GM06990 (cell line): Measurements from ENCODE around the gene ZNF654.
"Not testable (repeated sequence)": the region's sequence is repeated elsewhere in the genome, so short reads cannot be mapped to it uniquely, and the experiment has no call there.

Experiments used
- DNase-seq: peaks from one replicate; pipeline ENCODE4 v3.0.0-alpha.2; 2011; ENCODE audit not compliant: insufficient read length; ENCODE audit errors: extremely low read depth
- H3K27me3 ChIP-seq: replicated peaks from 2 replicates; pipeline ENCODE4 v1.6.0; 2011; ENCODE audit warnings: low read length; ENCODE audit not compliant: control insufficient read depth, insufficient read depth
- H3K36me3 ChIP-seq: 2 replicates; pipeline ENCODE4 v1.5.1; 2011; ENCODE audit warnings: low read length; ENCODE audit not compliant: control insufficient read depth, insufficient read depth
- H3K4me3 ChIP-seq: replicated peaks from 2 replicates; pipeline ENCODE4 v1.5.1; 2011; ENCODE audit warnings: low read depth, mild to moderate bottlenecking, control low read depth, low read length
- CTCF ChIP-seq: IDR thresholded peaks from 2 replicates; pipeline ENCODE4 v1.5.1; 2011; ENCODE audit warnings: low read length, control low read depth, mild to moderate bottlenecking, inconsistent platforms; ENCODE audit not compliant: insufficient read depth, poor library complexity, severe bottlenecking

The ZNF654 gene

DNA sequence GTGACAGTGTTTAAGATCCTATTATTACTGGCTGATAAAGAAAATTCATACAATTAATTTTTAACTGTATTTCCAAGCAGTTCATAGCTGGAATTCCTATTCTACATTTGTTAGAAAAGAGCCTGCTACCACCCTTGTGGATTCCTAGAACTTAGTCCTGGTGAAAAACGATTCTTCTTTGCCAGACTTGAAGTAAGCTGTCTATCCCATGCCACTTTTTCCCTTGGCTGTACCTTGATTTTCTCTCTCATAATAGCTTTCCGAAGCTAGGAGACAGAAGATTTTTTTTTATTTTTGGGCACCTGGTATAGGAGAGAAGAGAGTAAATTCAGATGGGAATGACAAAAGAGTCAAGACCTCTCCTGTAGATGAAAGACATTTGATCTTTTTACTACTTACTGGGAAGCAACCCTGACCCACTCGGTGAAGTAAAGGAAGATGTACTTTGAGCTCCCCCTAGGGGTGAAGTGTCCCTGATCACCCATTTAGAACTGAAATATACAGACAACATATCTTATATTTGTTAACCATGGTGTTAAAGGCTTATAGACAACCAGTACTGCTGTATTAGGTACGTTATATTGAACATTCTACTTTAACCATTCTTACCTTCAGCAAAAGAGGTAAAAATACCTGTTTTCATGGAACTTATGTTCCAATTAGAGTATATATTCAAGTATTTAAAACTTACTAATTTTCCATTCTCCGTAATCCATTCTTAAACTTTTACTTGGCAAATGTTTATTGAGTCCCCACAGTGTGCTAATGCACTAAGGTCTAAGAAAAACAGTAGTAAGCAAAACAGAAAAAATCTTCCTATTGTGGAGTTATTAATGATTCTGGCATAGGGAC lies 54.5 kb downstream of the ZNF654 start:
- H3K27me3 ChIP-seq: no peaks in the 10 kb centered on the region
- no peak overlapping the region for H3K4me3 ChIP-seq
- TF ChIP-seq CTCF: peak; percentile 69
- H3K36me3 ChIP-seq: no peaks in the 10 kb centered on the region; the same call in none of the 2 replicates
- DNase-seq: no peak

DNA sequence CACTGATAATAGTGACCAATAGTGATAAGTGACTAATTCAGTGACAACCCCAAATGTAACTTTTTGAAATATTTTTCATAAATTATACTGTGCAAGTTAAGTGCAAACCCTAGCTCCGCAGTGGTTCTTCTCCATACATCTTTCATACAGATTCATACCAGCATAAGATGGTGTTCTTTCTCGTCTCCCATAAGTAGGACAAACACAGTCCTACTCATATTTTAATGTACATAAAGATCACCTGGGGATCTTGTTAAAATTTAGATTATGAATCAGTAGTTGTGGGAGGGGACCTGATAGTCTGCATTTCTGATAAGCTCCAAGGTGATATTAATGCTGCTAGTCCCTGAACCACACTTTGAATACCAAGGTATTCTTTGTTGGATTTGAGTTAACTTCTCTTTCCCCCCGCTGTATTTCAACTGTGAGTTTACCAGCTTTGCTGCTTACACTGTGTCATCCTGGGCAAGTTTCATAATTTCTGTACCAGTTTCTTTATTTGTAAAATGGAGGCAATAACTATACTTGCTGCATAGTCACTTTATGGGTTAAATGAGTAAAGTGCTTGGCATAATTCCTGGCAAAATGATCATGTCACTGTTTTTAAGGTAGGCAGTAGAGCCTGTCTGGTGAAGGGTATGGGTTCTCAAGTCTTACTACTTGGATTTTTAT lies 56.0 kb downstream of the ZNF654 start:
- no peak for TF ChIP-seq CTCF
- no peaks in the 10 kb centered on the region; the same call in none of the 2 replicates for H3K36me3 ChIP-seq

DNA sequence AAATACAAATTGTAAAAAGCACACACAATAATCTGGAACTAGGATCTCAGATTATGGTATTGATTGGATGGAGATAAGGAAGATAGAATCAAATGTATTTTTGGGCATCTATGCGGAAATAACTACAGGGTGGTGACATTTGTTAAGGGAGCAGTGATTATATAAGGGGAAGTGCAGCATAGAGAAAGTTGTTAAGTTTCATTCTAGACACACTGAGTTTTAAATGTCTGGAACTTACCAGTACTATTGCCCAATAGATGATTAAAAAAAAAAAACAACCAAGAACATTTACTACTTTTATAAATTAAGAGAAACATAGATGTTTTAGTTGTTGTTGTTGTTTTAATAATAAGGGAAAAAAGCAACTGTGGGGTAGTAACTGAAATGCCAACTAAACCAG lies 58.6 kb downstream of the ZNF654 start:
- no peak for DNase-seq
- Histone ChIP-seq H3K4me3 (no peak overlapping the region), H3K27me3 (no peaks in the 10 kb centered on the region), H3K36me3 (no peaks in the 10 kb centered on the region; the same call in none of the 2 replicates)
- TF ChIP-seq CTCF: no peak

More for the DNA sequence above, 56.0 kb downstream of the ZNF654 start:
- H3K4me3 ChIP-seq: no peak overlapping the region
- no peaks in the 10 kb centered on the region for H3K27me3 ChIP-seq
- DNase-seq: no peak

GRCh38 chr3:88118603-88119002 lies 59.5 kb downstream of the ZNF654 start:
- H3K36me3 ChIP-seq, H3K27me3 ChIP-seq, H3K4me3 ChIP-seq, DNase-seq: not testable (repeated sequence)

GRCh38 chr3:88123526-88123925 lies 64.5 kb downstream of the ZNF654 start:
- H3K36me3 ChIP-seq: no peaks in the 10 kb centered on the region
- DNase-seq: no peak
- no peak overlapping the region for H3K4me3 ChIP-seq
- H3K27me3 ChIP-seq: no peaks in the 10 kb centered on the region
- TF ChIP-seq CTCF: no peak

- no peaks in the 10 kb centered on the region; the same call in 1 of the 2 replicates for H3K36me3 ChIP-seq
- DNase-seq: no peak
- H3K4me3 ChIP-seq: no peak overlapping the region
- TF ChIP-seq CTCF: no peak
- no peaks in the 10 kb centered on the region for H3K27me3 ChIP-seq
Measured at GRCh38 chr3:88131695-88132094, 72.6 kb downstream of the ZNF654 start.
